T-cell (primary cell): ENCODE measurements around the gene SNX32. TPM values are rescaled to one million over a fixed set of nuclear protein-coding genes. Genes with fewer than 3 reads are reported as not detected.
A peak's percentile ranks its signal among the peaks of the same experiment; 100 is the strongest.
"Not testable (repeated sequence)": the region's sequence is repeated elsewhere in the genome, so short reads cannot be mapped to it uniquely, and the experiment has no call there.

Source experiments
- ATAC-seq, 4 experiments: fragments of 200-7000 bp in 3 of 4; fragments of 150-1000 bp in 1 of 4; cut with Tn5 transposase; replicated peaks in 1 of 4; 1 replicate in 3 of 4; 2 replicates in 1 of 4; pipeline ENCODE4 v1.10.0; 2021; ENCODE audit warnings: moderate library complexity in 3 of 4, mild to moderate bottlenecking in 2 of 4, moderate number of reproducible peaks in 1 of 4
- CTCF ChIA-PET, 2 donors: fragments of 300-600 bp; sonication (Branson Sonifier 250); formaldehyde crosslinking; loops; one replicate each; lab custom pipeline; 2022; ENCODE audit warnings: antibody characterized with exemption in 2 of 2; lab: Charles Lee
- POLR2A ChIA-PET, 2 donors: fragments of 300-600 bp; sonication (Branson Sonifier 250); formaldehyde crosslinking; loops; one replicate each; lab custom pipeline; 2022; ENCODE audit warnings: antibody characterized with exemption in 2 of 2; lab: Charles Lee
- DNase-seq, 35 experiments: peaks; one replicate each; pipeline versions ENCODE4 v3.0.0 to v3.0.0-alpha.2; 2013 to 2023
- H3K27ac ChIP-seq: one replicate; pipeline ENCODE4 v1.5.1; 2013; ENCODE audit warnings: low read length
- H3K27me3 ChIP-seq, 2 experiments: replicated peaks in 1 of 2; 1 replicate in 1 of 2; 2 replicates in 1 of 2; pipeline versions ENCODE4 v1.6.1 to v1.7.0; 2013; ENCODE audit warnings: low read length in 1 of 2, mixed read lengths in 1 of 2; ENCODE audit not compliant: control insufficient read depth in 2 of 2, insufficient read depth in 2 of 2; ENCODE audit errors: extremely low read depth in 1 of 2
- H3K36me3 ChIP-seq, 2 donors: 1 replicate in 1 of 2; 2 replicates in 1 of 2; pipeline versions ENCODE4 v1.6.1 to v1.7.0; 2013; ENCODE audit warnings: low read length in 1 of 2; ENCODE audit not compliant: control insufficient read depth in 2 of 2, insufficient read depth in 1 of 2; ENCODE audit errors: extremely low read depth in 1 of 2
- H3K4me1 ChIP-seq, 2 experiments: 1 replicate in 1 of 2; 2 replicates in 1 of 2; pipeline versions ENCODE4 v1.6.1 to v1.7.0; 2013; ENCODE audit warnings: low read length in 2 of 2, mixed read lengths in 1 of 2; ENCODE audit not compliant: insufficient read depth in 2 of 2, control insufficient read depth in 1 of 2; ENCODE audit errors: extremely low read depth in 1 of 2
- H3K4me3 ChIP-seq, 2 donors: 1 replicate in 1 of 2; 2 replicates in 1 of 2; pipeline versions ENCODE4 v1.5.1 to v1.7.0; 2013; ENCODE audit warnings: mild to moderate bottlenecking in 2 of 2, low read length in 1 of 2, moderate library complexity in 1 of 2; ENCODE audit not compliant: control insufficient read depth in 1 of 2; ENCODE audit errors: extremely low read depth in 1 of 2
- H3K9me3 ChIP-seq: 2 replicates; pipeline ENCODE4 v1.7.0; 2013
- H3K27ac Mint-ChIP-seq, 2 donors: one replicate each; pipeline ENCODE4 v1.8.0; 2020 to 2021; ENCODE audit warnings: mild to moderate bottlenecking in 2 of 2, mixed read lengths in 2 of 2
- H3K27me3 Mint-ChIP-seq, 2 donors: one replicate each; pipeline ENCODE4 v1.8.0; 2021 to 2022; ENCODE audit warnings: mixed read lengths in 2 of 2
- H3K36me3 Mint-ChIP-seq: one replicate; pipeline ENCODE4 v1.8.0; 2021; ENCODE audit warnings: mixed read lengths
- H3K4me1 Mint-ChIP-seq, 3 donors: one replicate each; pipeline ENCODE4 v1.8.0; 2020 to 2022; ENCODE audit warnings: mixed read lengths in 3 of 3, mild to moderate bottlenecking in 1 of 3
- H3K4me3 Mint-ChIP-seq, 3 donors: one replicate each; pipeline ENCODE4 v1.8.0; 2020 to 2022; ENCODE audit warnings: mild to moderate bottlenecking in 3 of 3, mixed read lengths in 3 of 3, moderate library complexity in 3 of 3
- H3K9me3 Mint-ChIP-seq, 3 donors: one replicate each; pipeline ENCODE4 v1.8.0; 2020 to 2022; ENCODE audit warnings: mixed read lengths in 3 of 3
- WGBS: methylation state at CpG from one replicate; pipeline ENCODE4 v1.1.5; 2013; ENCODE audit warnings: missing lambda C conversion rate; ENCODE audit not compliant: insufficient coverage; 5-methylcytosine and 5-hydroxymethylcytosine counted together
- total RNA-seq, 35 experiments: library from RNA in 6 of 35; stranded (reverse) in 6 of 35; fragments of 120-200 nt in 1 of 35; gene quantifications; one replicate each; pipeline versions ENCODE4 v1.2.1 to v1.2.4 and lab custom pipeline; 2013 to 2026

SNX32 gene
- total RNA-seq, 5 donors from 2014 or later (not counting 1 experiment from before 2014, with no cell fraction given), result 0.26 to 1.4 (median 1.2) TPM

- not testable (repeated sequence) for H3K36me3 Mint-ChIP-seq, H3K9me3 ChIP-seq, DNase-seq, H3K27me3 Mint-ChIP-seq, H3K27ac Mint-ChIP-seq, H3K27ac ChIP-seq, H3K9me3 Mint-ChIP-seq, H3K27me3 ChIP-seq, H3K36me3 ChIP-seq, ATAC-seq, H3K4me3 ChIP-seq
- peak overlapping the region in 2 of 3 donors; percentile 7 to 32 for H3K4me3 Mint-ChIP-seq
- peaks cover 8 to 16% (median 9%) of the 10 kb centered on the region in 3 donors for H3K4me1 Mint-ChIP-seq
- ChIA-PET POLR2A (interaction anchor here (0.6 kb wide), 3 partner anchors 143 to 326 kb away, joined by 3 to 10 read pairs (median 3); no protein-coding TSS in a partner anchor), CTCF (interaction anchor here (0.5 to 2.4 kb wide), 4 partner anchors 26 to 140 kb away, joined by 4 to 7 read pairs (median 4); no protein-coding TSS in a partner anchor)
- H3K4me1 ChIP-seq, result peaks cover 7 to 24% of the 10 kb centered on the region in 2 experiments
Observed at GRCh38 chr11:65832231-65832630, 1.5 kb upstream of the SNX32 start.

GRCh38 chr11:65834202-65834601, 439 bp downstream of the SNX32 start:
- Histone ChIP-seq H3K9me3 (no peaks in the 10 kb centered on the region), H3K27ac (no peak overlapping the region), H3K4me1 (peaks cover 7 to 24% of the 10 kb centered on the region in 2 experiments), H3K27me3 (peaks cover 0 to 2% of the 10 kb centered on the region in 2 experiments), H3K4me3 (peak overlapping the region; percentile 67 to 93), H3K36me3 (no peaks in the 10 kb centered on the region)
- DNase-seq (peak in 1 of 35 experiments; percentile 23), ATAC-seq (no peak)
- Mint-ChIP-seq H3K9me3 (no peaks in the 10 kb centered on the region), H3K27ac (no peak overlapping the region), H3K27me3 (no peaks in the 10 kb centered on the region), H3K36me3 (no peaks in the 10 kb centered on the region), H3K4me3 (no peak overlapping the region), H3K4me1 (peaks cover 8 to 16% (median 9%) of the 10 kb centered on the region in 3 donors)
- POLR2A ChIA-PET, result no interaction called here
- WGBS, result 57% methylated on average over 6 of the region's 6 CpGs
- CTCF ChIA-PET, result interaction anchor here in 1 of 2 donors (1.2 to 2.4 kb wide), 2 partner anchors 26 to 51 kb away, joined by 5 to 7 read pairs; no protein-coding TSS in a partner anchor

GRCh38 chr11:65842144-65842543, 8.4 kb downstream of the SNX32 start:
- H3K36me3 ChIP-seq, result no peaks in the 10 kb centered on the region
- ATAC-seq (no peak), DNase-seq (no peak)
- no peak overlapping the region for H3K4me3 ChIP-seq
- ChIA-PET CTCF (no interaction called here), POLR2A (interaction anchor here in 1 of 2 donors (0.7 kb wide), 1 partner anchor 10 kb away, joined by 7 read pairs; no protein-coding TSS in a partner anchor)
- no peaks in the 10 kb centered on the region for H3K9me3 ChIP-seq
- H3K27ac ChIP-seq, result no peak overlapping the region
- H3K27ac Mint-ChIP-seq, result no peak overlapping the region
- H3K4me3 Mint-ChIP-seq, result no peak overlapping the region
- WGBS, result 93% methylated on average over 3 of the region's 4 CpGs
- H3K36me3 Mint-ChIP-seq, result no peaks in the 10 kb centered on the region
- H3K27me3 ChIP-seq, result no peaks in the 10 kb centered on the region
- no peaks in the 10 kb centered on the region for H3K4me1 ChIP-seq
- no peaks in the 10 kb centered on the region for H3K4me1 Mint-ChIP-seq
- H3K27me3 Mint-ChIP-seq, result no peaks in the 10 kb centered on the region
- H3K9me3 Mint-ChIP-seq, result no peaks in the 10 kb centered on the region

GRCh38 chr11:65843811-65844210, 10.0 kb downstream of the SNX32 start:
- no peaks in the 10 kb centered on the region for H3K4me1 ChIP-seq
- H3K36me3 ChIP-seq, result no peaks in the 10 kb centered on the region
- Mint-ChIP-seq H3K27ac (no peak overlapping the region), H3K4me1 (no peaks in the 10 kb centered on the region), H3K27me3 (no peaks in the 10 kb centered on the region), H3K9me3 (no peaks in the 10 kb centered on the region), H3K36me3 (no peaks in the 10 kb centered on the region), H3K4me3 (no peak overlapping the region)
- no peak for ATAC-seq
- no peaks in the 10 kb centered on the region for H3K9me3 ChIP-seq
- H3K27ac ChIP-seq, result no peak overlapping the region
- H3K27me3 ChIP-seq, result no peaks in the 10 kb centered on the region
- no peak for DNase-seq
- ChIA-PET POLR2A (no interaction called here), CTCF (no interaction called here)
- no peak overlapping the region for H3K4me3 ChIP-seq
- WGBS, result 80% methylated on average over 1 of the region's 3 CpGs

GRCh38 chr11:65844231-65844872, 10.6 kb downstream of the SNX32 start:
- H3K4me3 Mint-ChIP-seq, result no peak overlapping the region
- H3K27ac Mint-ChIP-seq, result no peak overlapping the region
- 94% methylated on average over 3 of the region's 10 CpGs for WGBS
- ChIA-PET POLR2A (no interaction called here), CTCF (interaction anchor here in 1 of 2 donors (0.6 kb wide), 1 partner anchor 15 kb away, joined by 4 read pairs; no protein-coding TSS in a partner anchor)
- Histone ChIP-seq H3K27me3 (no peaks in the 10 kb centered on the region), H3K9me3 (no peaks in the 10 kb centered on the region), H3K27ac (no peak overlapping the region), H3K4me3 (no peak overlapping the region), H3K36me3 (no peaks in the 10 kb centered on the region), H3K4me1 (no peaks in the 10 kb centered on the region)
- no peaks in the 10 kb centered on the region for H3K36me3 Mint-ChIP-seq
- H3K9me3 Mint-ChIP-seq, result no peaks in the 10 kb centered on the region
- no peak for ATAC-seq
- DNase-seq, result no peak
- no peaks in the 10 kb centered on the region for H3K27me3 Mint-ChIP-seq
- no peaks in the 10 kb centered on the region for H3K4me1 Mint-ChIP-seq

- H3K4me3 Mint-ChIP-seq, result no peak overlapping the region
- H3K36me3 Mint-ChIP-seq, result peaks cover 11% of the 10 kb centered on the region
- Histone ChIP-seq H3K4me3 (no peak overlapping the region), H3K36me3 (peaks cover 10 to 23% of the 10 kb centered on the region in 2 donors), H3K27ac (no peak overlapping the region), H3K27me3 (no peaks in the 10 kb centered on the region), H3K4me1 (no peaks in the 10 kb centered on the region), H3K9me3 (no peaks in the 10 kb centered on the region)
- H3K27ac Mint-ChIP-seq, result peak overlapping the region in 1 of 2 donors; percentile 22
- no peaks in the 10 kb centered on the region for H3K27me3 Mint-ChIP-seq
- DNase-seq (no peak), ATAC-seq (no peak)
- no CpG with 5 or more reads among the region's 3 CpGs for WGBS
- ChIA-PET CTCF (interaction anchor here in 1 of 2 donors (1.5 kb wide), 1 partner anchor 37 kb away, joined by 3 read pairs; no protein-coding TSS in a partner anchor), POLR2A (interaction anchor here in 1 of 2 donors (0.7 kb wide), 1 partner anchor 42 kb away, joined by 5 read pairs; no protein-coding TSS in a partner anchor)
- H3K9me3 Mint-ChIP-seq, result no peaks in the 10 kb centered on the region
- H3K4me1 Mint-ChIP-seq, result peaks cover 0 to 3% (median 3%) of the 10 kb centered on the region in 3 donors
Observed at GRCh38 chr11:65847746-65848145, 14.0 kb downstream of the SNX32 start.
